GM12875 (cell line): ENCODE measurements around the gene ARMH3.

Experiments
- H3K4me3 ChIP-seq: one replicate; pipeline ENCODE4 v1.5.1; 2011; ENCODE audit warnings: low read depth, low read length, control low read depth
- TF ChIP-seq, protein P1 (sequence below): IDR thresholded peaks from 2 replicates; pipeline ENCODE4 v1.5.1; 2011; ENCODE audit warnings: low read depth, mild to moderate bottlenecking, control low read depth, inconsistent platforms, low read length, moderate library complexity, borderline replicate concordance; ENCODE audit not compliant: insufficient read depth

ARMH3 gene

DNA sequence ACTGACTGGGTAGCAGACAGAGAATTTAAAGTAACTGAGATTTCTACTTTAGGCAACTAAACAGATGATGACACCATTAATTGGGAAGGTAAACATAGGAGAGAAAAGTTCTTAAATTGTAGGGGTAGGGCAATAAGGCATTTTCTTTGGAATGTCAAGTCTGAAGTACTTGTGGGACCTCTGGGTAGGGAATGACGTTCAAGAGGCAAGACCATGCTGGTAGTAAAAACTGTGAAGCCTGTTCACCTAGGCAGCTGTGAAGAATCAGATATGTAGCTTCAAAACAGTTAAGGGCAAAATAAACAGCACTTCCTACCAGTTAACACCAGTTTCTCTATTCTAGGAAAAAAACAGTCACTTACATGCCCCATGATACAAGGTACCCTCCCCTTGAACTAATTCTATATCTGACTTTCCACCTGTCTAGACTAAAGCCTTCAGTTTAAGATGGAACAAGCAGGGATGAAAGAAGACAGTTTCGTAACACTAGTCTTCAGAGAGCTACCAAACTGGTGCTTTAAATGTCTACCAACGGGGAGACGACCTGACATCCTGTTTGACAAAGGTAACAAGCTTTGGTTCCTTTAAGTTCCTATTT is 149.3 kb downstream of the ARMH3 start:
- TF ChIP-seq, protein P1, sequence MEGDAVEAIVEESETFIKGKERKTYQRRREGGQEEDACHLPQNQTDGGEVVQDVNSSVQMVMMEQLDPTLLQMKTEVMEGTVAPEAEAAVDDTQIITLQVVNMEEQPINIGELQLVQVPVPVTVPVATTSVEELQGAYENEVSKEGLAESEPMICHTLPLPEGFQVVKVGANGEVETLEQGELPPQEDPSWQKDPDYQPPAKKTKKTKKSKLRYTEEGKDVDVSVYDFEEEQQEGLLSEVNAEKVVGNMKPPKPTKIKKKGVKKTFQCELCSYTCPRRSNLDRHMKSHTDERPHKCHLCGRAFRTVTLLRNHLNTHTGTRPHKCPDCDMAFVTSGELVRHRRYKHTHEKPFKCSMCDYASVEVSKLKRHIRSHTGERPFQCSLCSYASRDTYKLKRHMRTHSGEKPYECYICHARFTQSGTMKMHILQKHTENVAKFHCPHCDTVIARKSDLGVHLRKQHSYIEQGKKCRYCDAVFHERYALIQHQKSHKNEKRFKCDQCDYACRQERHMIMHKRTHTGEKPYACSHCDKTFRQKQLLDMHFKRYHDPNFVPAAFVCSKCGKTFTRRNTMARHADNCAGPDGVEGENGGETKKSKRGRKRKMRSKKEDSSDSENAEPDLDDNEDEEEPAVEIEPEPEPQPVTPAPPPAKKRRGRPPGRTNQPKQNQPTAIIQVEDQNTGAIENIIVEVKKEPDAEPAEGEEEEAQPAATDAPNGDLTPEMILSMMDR = no peak

GRCh38 chr10:101905251-101905650 is 150.7 kb downstream of the ARMH3 start:
- TF ChIP-seq, protein P1 = no peak
- no peak overlapping the region for H3K4me3 ChIP-seq

More for the DNA sequence above, 149.3 kb downstream of the ARMH3 start:
- no peak overlapping the region for H3K4me3 ChIP-seq

DNA sequence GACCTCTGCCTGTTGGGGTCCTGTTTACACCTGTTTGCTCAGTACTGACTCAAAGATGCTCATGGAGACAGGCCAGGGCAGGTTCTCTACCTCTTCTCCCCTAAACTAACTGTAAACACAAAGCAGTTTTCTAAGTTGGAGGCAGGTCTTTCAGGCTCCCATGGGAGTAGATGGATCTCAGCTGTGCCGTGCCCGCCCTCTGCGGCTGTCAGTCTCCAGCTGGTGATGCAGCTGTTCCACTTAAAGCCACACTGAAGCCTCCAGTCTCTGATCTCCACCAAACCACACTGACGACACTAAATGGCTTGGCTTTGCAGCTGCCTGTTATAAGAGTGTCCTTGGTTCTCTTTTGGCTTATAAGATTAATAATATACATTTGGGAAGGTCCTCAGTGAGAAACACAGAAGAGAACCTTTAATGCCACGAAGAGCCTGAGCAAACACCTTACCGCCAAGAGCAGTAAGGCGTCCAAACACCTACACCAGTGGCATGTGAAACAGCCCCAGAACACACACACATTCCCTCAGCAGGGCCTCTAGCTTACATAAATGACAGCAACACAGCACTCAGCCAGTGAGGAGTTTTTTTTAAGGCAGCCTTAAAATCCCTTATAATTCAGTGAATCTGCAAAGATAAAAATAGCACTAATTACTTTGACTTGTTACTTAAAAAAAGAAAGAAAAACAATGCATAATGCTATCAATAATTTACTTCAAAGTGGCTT is 152.0 kb downstream of the ARMH3 start:
- TF ChIP-seq, protein P1 = no peak
- H3K4me3 ChIP-seq = no peak overlapping the region

GRCh38 chr10:101902820-101903145 is 153.2 kb downstream of the ARMH3 start:
- H3K4me3 ChIP-seq = no peak overlapping the region
- TF ChIP-seq, protein P1 = no peak

- TF ChIP-seq, protein P1 = no peak
- H3K4me3 ChIP-seq = no peak overlapping the region
These were observed 153.7 kb downstream of the ARMH3 start for GRCh38 chr10:101902032-101902819.

DNA sequence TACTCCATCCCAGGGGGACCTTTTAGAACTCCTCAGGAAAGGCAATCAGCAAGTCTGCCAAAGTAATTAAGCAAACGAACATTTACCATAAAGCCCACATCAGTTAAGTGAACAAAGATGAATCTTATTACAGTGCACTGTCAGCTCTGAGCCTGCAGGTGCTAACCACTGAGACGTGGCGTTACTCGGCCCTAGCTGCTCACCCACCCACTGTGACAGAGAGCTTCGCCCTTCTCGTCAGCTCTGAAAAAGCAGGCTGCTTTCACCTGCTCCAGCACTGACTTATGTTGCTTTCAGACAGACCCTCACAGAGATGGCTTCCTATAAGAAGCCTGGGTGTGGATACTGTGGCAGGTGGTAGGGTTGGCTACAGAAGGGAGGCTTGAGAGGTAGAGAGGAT is 154.6 kb downstream of the ARMH3 start:
- H3K4me3 ChIP-seq = no peak overlapping the region
- TF ChIP-seq, protein P1 = peak; percentile 64; the same call in 1 of the 2 replicates

- TF ChIP-seq, protein P1 = no peak
- H3K4me3 ChIP-seq = no peak overlapping the region
These were observed 158.3 kb downstream of the ARMH3 start for GRCh38 chr10:101897633-101898032.
